A673 (cell line): ENCODE measurements around the gene GPR155.

ENCODE experiments used
- EZH2 ChIP-seq: fragments of 200-600 bp; sonication (generic); IDR thresholded peaks from 2 replicates; pipeline ENCODE4 v1.6.1; 2017; ENCODE audit warnings: borderline replicate concordance, low read depth, mild to moderate bottlenecking, mixed read lengths, antibody characterized with exemption, low read length; ENCODE audit not compliant: poor library complexity, severe bottlenecking
- TF ChIP-seq, protein P1 (sequence below): fragments of 300-800, 200-600 bp; sonication (generic); conservative IDR thresholded peaks from 2 replicates; pipeline ENCODE4 v1.5.1; 2017; ENCODE audit warnings: low read depth, mild to moderate bottlenecking, antibody characterized with exemption, low read length, moderate library complexity, mixed read lengths

DNA sequence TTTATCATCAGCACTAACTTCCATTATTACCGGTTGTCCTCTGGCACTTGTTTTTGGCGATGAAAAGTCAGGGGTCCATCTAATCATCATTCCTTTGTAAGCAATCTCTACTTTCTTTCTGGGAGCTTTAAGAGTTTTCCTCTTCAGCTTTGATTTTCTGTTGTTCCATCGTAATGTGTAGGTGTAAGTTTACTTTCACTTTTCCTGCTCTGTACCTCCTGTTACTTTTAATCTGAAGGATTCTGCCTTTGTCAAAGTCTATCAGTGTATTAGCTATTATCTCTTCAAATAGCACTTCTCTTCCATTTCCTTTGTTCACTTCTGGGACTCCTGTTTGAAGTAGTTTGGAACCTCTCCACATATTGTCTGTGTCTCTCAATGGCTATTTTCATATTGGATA, 25.5 kb upstream of the GPR155 start:
- TF ChIP-seq, protein P1, sequence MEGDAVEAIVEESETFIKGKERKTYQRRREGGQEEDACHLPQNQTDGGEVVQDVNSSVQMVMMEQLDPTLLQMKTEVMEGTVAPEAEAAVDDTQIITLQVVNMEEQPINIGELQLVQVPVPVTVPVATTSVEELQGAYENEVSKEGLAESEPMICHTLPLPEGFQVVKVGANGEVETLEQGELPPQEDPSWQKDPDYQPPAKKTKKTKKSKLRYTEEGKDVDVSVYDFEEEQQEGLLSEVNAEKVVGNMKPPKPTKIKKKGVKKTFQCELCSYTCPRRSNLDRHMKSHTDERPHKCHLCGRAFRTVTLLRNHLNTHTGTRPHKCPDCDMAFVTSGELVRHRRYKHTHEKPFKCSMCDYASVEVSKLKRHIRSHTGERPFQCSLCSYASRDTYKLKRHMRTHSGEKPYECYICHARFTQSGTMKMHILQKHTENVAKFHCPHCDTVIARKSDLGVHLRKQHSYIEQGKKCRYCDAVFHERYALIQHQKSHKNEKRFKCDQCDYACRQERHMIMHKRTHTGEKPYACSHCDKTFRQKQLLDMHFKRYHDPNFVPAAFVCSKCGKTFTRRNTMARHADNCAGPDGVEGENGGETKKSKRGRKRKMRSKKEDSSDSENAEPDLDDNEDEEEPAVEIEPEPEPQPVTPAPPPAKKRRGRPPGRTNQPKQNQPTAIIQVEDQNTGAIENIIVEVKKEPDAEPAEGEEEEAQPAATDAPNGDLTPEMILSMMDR, result no peak
- no peak for TF ChIP-seq EZH2
